Heart right ventricle (tissue), 16 donors: ENCODE measurements around the gene LENG8. TPM values are rescaled to one million over a fixed set of nuclear protein-coding genes. Genes with fewer than 3 reads are reported as not detected.
"Not testable (repeated sequence)": the region's sequence is repeated elsewhere in the genome, so short reads cannot be mapped to it uniquely, and the experiment has no call there.

ENCODE experiments used
- ATAC-seq, 8 donors: fragments of 200-7000 bp; cut with Tn5 transposase; one replicate each; pipeline ENCODE4 v1.9.1; 2020; ENCODE audit warnings: mild to moderate bottlenecking in 8 of 8, moderate library complexity in 8 of 8, moderate number of reproducible peaks in 1 of 8
- DNase-seq, 2 donors: peaks; one replicate each; pipeline ENCODE4 v3.0.0-alpha.2; 2020
- H3K27ac ChIP-seq, 10 donors: fragments of 200-600 bp; sonication (generic) in 2 of 10; one replicate each; pipeline versions ENCODE4 v1.5.0 to v1.8.0; 2020 to 2022; ENCODE audit warnings: mild to moderate bottlenecking in 3 of 10
- H3K27me3 ChIP-seq, 7 donors: fragments of 200-600 bp; one replicate each; pipeline ENCODE4 v1.8.0; 2021 to 2022; ENCODE audit warnings: mild to moderate bottlenecking in 2 of 7
- H3K36me3 ChIP-seq, 9 donors: fragments of 200-600 bp; sonication (generic) in 1 of 9; one replicate each; pipeline versions ENCODE4 v1.5.0 to v1.8.0; 2020 to 2022; ENCODE audit warnings: mild to moderate bottlenecking in 2 of 9
- H3K4me1 ChIP-seq, 9 donors: fragments of 200-600 bp; sonication (generic) in 1 of 9; one replicate each; pipeline versions ENCODE4 v1.5.0 to v1.8.0; 2020 to 2022; ENCODE audit warnings: mild to moderate bottlenecking in 4 of 9
- H3K4me3 ChIP-seq, 10 donors: fragments of 200-600 bp; sonication (generic) in 2 of 10; one replicate each; pipeline versions ENCODE4 v1.5.0 to v1.8.0; 2020 to 2022; ENCODE audit warnings: mild to moderate bottlenecking in 7 of 10, moderate library complexity in 2 of 10
- H3K9me3 ChIP-seq, 11 donors: fragments of 200-600 bp in 10 of 11; sonication (generic) in 2 of 11; one replicate each; pipeline versions ENCODE4 v1.5.0 to v1.8.0; 2013 to 2022; ENCODE audit warnings: mild to moderate bottlenecking in 2 of 11, control low read depth in 1 of 11, moderate library complexity in 1 of 11
- CTCF ChIP-seq, 9 donors: fragments of 200-600 bp; sonication (generic) in 2 of 9; IDR thresholded peaks; one replicate each; pipeline versions ENCODE4 v1.5.0 to v1.8.0; 2021 to 2022; ENCODE audit warnings: antibody characterized with exemption in 9 of 9, mild to moderate bottlenecking in 5 of 9, moderate library complexity in 1 of 9
- WGBS, 2 donors: extraction: QIAGEN DNeasy Blood & Tissue Kit; methylation state at CpG; one replicate each; pipeline ENCODE4 v1.1.7; 2013; ENCODE audit warnings: inconsistent platforms in 1 of 2; 5-methylcytosine and 5-hydroxymethylcytosine counted together
- intact Hi-C, 10 donors: fragments of 100-400 bp; cut with DNase I; formaldehyde crosslinking; loops; one replicate each; pipeline versions ENCODE4 v1.11.1 to v1.14.2; 2022
- polyA plus RNA-seq, 2 donors: library from polyadenylated mRNA; stranded (reverse); fragments of 200-250 nt; gene quantifications; one replicate each; pipeline ENCODE4 v1.2.3, GENCODE V29; 2013
- total RNA-seq, 10 donors: library from RNA; stranded (reverse); fragmentation: NEBNext Ultra II Directional in 3 of 10; extraction: Animal tissue kit (Norgen Biotek cat#: 25700) in 3 of 10; gene quantifications; one replicate each; pipeline versions ENCODE4 v1.2.1 to v1.2.4, GENCODE V29; 2021 to 2023
- donor health status: Arrhythmogenic right ventricular cardiomyopathy.
- donor health status: ischemic (EF 13 %, LVEDD 7.1; RV severe dilation, severe dysfunction).
- donor health status: healthy with polysubstance abuse.
- donor health status: DM: no; HTN: yes; CAD: no.
- donor health status: DM: no; HTN: no; CAD: no.
- donor health status: ischemic (EF 25% LVEDD 6.9; RV normal size, moderate dysfunction).
- donor health status: ischemic (EF 25% LVEDD 5.7; RV mildly dilated, moderate dysfunction).
- donor health status: healthy.
- donor health status: DM: yes; HTN: yes; CAD: no.
- donor health status: Ischemic cardiomyopathy.
- donor health status: ischemic (EF 35%, LVEDD 5.7; RV mildly dilated, moderate dysfunction).
- donor health status: nonischemic (EF 11% LVEDD 7.7; RV severe dilation, severe dysfunction).
- donor health status: DM: yes; HTN: yes; CAD: no.
- donor health status: PGD.
- donor health status: ischemic (EF 29% LVEDD 5.4; RV normal size, mild dysfunction).
- donor health status: nonischemic (EF 23%, LVEDD 6.1; RV moderate dilation, normal function).

The LENG8 gene
- total and polyA plus RNA-seq, 12 donors = 34.3 to 194 (median 56.8) TPM

- no peak overlapping the region for H3K4me3 ChIP-seq
- H3K9me3 ChIP-seq = no peaks in the 10 kb centered on the region
- H3K27me3 ChIP-seq = peaks cover 0 to 82% (median 14%) of the 10 kb centered on the region in 7 donors
- TF ChIP-seq CTCF (IDR thresholded peaks at IDR 0.05) = no peak
- DNase-seq (no peak), ATAC-seq (no peak)
- no peak overlapping the region for H3K27ac ChIP-seq
- H3K4me1 ChIP-seq = peaks cover 0 to 15% (median 0%) of the 10 kb centered on the region in 9 donors
- intact Hi-C loops = loop anchor here in 2 of 10 donors (5.0 to 10.0 kb wide), 2 partner anchors 176 to 189 kb away; partner anchors contain the start of gene LILRB4 (in 1 of the 2)
- WGBS, 2 donors = 72 to 73% methylated on average over 5 of the region's 5 CpGs
- H3K36me3 ChIP-seq = no peaks in the 10 kb centered on the region
Observed at GRCh38 chr19:54485851-54486250, 36.9 kb downstream of the LENG8 start.

GRCh38 chr19:54489341-54489740, 40.3 kb downstream of the LENG8 start:
- DNase-seq (no peak), ATAC-seq (no peak)
- no peaks in the 10 kb centered on the region for H3K9me3 ChIP-seq
- no peak overlapping the region for H3K4me3 ChIP-seq
- peaks cover 0 to 94% (median 21%) of the 10 kb centered on the region in 7 donors for H3K27me3 ChIP-seq
- H3K36me3 ChIP-seq = no peaks in the 10 kb centered on the region
- WGBS, 2 donors = 63 to 66% methylated on average over 7 of the region's 7 CpGs
- H3K27ac ChIP-seq = no peak overlapping the region
- no peaks in the 10 kb centered on the region for H3K4me1 ChIP-seq
- no peak for TF ChIP-seq CTCF (IDR thresholded peaks at IDR 0.05)
- intact Hi-C loops = loop anchor here in 2 of 10 donors (5.0 to 10.0 kb wide), 2 partner anchors 173 to 185 kb away; partner anchors contain the start of gene LILRB4 (in 1 of the 2)

GRCh38 chr19:54489766-54490165, 40.8 kb downstream of the LENG8 start:
- no peaks in the 10 kb centered on the region for H3K36me3 ChIP-seq
- 53 to 57% methylated on average over 9 of the region's 9 CpGs for WGBS, 2 donors
- no peak for TF ChIP-seq CTCF (IDR thresholded peaks at IDR 0.05)
- H3K4me3 ChIP-seq = no peak overlapping the region
- H3K27ac ChIP-seq = no peak overlapping the region
- no peak for DNase-seq
- intact Hi-C loops = loop anchor here in 2 of 10 donors (5.0 to 10.0 kb wide), 2 partner anchors 173 to 185 kb away; partner anchors contain the start of gene LILRB4 (in 1 of the 2)
- H3K27me3 ChIP-seq = peaks cover 0 to 94% (median 18%) of the 10 kb centered on the region in 7 donors
- H3K4me1 ChIP-seq = no peaks in the 10 kb centered on the region
- no peaks in the 10 kb centered on the region for H3K9me3 ChIP-seq
- ATAC-seq = no peak

GRCh38 chr19:54492568-54492967, 43.6 kb downstream of the LENG8 start:
- TF ChIP-seq CTCF (IDR thresholded peaks at IDR 0.05) = no peak
- no peak for DNase-seq
- ATAC-seq = no peak
- Histone ChIP-seq H3K9me3 (no peaks in the 10 kb centered on the region), H3K36me3 (no peaks in the 10 kb centered on the region), H3K27me3 (peaks cover 0 to 93% (median 24%) of the 10 kb centered on the region in 7 donors), H3K4me1 (no peaks in the 10 kb centered on the region), H3K27ac (no peak overlapping the region), H3K4me3 (no peak overlapping the region)
- intact Hi-C loops = no loop called here
- 86 to 91% methylated on average over 18 of the region's 18 CpGs for WGBS, 2 donors

- WGBS, 2 donors = 79 to 89% methylated on average over 5 of the region's 5 CpGs
- H3K9me3 ChIP-seq, ATAC-seq, H3K36me3 ChIP-seq, intact Hi-C loops, H3K4me1 ChIP-seq, DNase-seq, H3K27ac ChIP-seq, H3K4me3 ChIP-seq: not testable (repeated sequence)
- H3K27me3 ChIP-seq = peaks cover 0 to 88% (median 24%) of the 10 kb centered on the region in 7 donors
Observed at GRCh38 chr19:54493056-54493455, 44.1 kb downstream of the LENG8 start.
